Measurements from ENCODE around the gene KCNIP4.

GRCh38 chr4:20679951-20680350, 1268.6 kb downstream of the KCNIP4 start:
- TF ChIP-seq CTCF (IDR thresholded peaks at IDR 0.05; ENCODE audit: control extremely low read depth in 1 of 3, insufficient read depth in 1 of 3, low read depth in 1 of 3, low read length in 3 of 3) (no peak), TBP (IDR thresholded peaks at IDR 0.05; ENCODE audit: low read depth, low read length) (no peak), HDAC6 (IDR thresholded peaks at IDR 0.05; ENCODE audit: low read depth, low read length) (no peak), EZH2 (IDR thresholded peaks at IDR 0.05; ENCODE audit: low read depth, low read length, severe bottlenecking) (no peak), JUND (IDR thresholded peaks at IDR 0.05; ENCODE audit: low read length) (no peak), FOSL1 (IDR thresholded peaks at IDR 0.05; ENCODE audit: insufficient read depth, low read depth, low read length) (no peak), MAX (IDR thresholded peaks at IDR 0.05) (no peak), RAD21 (IDR thresholded peaks at IDR 0.05 in 1 of 2, conservative IDR thresholded peaks at IDR 0.05 in 1 of 2; ENCODE audit: low read depth in 2 of 2, low read length in 2 of 2) (no peak), POLR2A (IDR thresholded peaks at IDR 0.05; ENCODE audit: control extremely low read depth in 1 of 2, low read depth in 2 of 2, low read length in 2 of 2) (no peak), SIX5 (IDR thresholded peaks at IDR 0.05; ENCODE audit: low read depth, low read length) (no peak), KDM4A (IDR thresholded peaks at IDR 0.05; ENCODE audit: low read depth, low read length, severe bottlenecking) (no peak), TAF1 (IDR thresholded peaks at IDR 0.05; ENCODE audit: low read depth, low read length) (no peak), EP300 (IDR thresholded peaks at IDR 0.05; ENCODE audit: borderline replicate concordance in 1 of 2, low read depth in 2 of 2, low read length in 2 of 2) (no peak)

Data from H1 (cell line).